ENCODE data around the gene ZFP3.
"Not testable (repeated sequence)": the region's sequence is repeated elsewhere in the genome, so short reads cannot be mapped to it uniquely, and the experiment has no call there.

ZFP3 gene

DNA sequence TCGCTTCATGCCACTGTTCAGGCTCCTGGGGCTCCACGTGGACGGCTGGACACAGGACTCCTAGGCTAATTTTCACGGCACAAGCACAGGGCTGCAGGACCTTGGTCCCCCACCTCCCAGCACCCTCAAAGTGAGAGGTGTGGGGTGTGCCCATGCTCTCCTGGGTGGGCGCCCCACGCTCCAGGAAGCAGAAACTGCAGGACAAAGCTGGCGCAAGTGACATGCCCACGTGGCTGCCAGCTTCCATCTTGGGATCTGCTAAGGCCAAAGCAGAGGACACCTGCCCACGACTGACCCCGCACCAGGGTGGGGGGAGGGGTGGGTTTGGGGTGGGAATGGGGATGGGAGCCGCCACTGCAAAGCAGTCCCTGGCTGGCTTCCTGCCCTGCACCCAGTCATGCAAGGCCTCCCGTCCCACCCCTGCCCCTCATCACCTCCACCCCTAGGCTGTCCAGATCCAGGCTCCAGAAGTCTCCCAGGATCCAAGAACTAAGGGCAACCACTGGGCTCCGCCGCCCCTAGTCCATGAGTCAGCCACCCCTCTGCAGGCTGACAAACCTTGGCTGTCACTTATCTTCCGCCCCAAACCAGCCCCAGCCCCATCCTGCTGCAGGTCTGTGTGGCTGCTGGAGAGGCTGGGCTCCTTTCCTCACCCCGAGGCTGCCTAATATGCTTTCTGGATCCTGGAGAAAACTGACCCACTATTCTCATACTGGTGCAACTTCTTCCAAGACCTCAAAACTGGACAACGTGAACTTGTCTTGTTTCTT, 48.6 kb downstream of the ZFP3 start:
- no peak for DNase-seq

DNA sequence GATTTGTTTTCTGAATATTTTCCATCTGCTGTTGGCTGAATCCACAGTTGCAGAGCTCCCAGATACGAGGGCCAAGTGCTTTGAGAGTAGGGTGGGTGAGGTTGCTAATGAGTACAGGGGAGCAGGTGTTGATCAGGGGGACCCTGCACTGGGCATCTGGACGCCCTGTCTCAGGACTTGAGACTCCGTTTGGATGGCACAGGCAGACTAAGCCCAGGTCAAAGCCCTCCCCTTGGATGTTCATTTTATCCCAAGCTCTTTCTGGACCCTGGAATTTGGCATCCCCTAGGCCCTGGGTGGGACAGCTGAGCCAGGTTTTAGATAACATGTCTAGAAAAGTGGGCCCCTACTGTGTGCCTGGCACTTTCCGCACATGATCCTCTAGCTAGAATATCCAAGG, 49.6 kb downstream of the ZFP3 start:
- no peak for DNase-seq

DNA sequence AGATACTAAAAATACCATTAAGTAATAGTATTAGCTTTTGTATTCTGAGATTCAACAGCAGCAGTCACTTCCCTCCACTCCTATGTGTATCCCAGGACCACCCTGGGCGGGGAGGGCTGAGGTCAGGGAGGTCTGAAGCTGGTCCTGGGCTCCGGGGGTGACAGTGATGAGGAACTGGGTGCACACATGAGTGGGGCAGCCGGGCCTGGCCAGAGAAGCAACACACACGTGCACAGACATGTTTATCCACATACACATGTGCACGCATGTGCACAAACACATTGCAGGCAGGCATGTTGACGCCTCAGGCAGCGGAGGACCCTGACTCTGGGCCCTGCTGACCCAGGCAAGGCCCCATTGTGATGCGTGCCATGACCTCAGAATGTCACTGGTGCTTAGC, 50.1 kb downstream of the ZFP3 start:
- DNase-seq, result not testable (repeated sequence)

DNA sequence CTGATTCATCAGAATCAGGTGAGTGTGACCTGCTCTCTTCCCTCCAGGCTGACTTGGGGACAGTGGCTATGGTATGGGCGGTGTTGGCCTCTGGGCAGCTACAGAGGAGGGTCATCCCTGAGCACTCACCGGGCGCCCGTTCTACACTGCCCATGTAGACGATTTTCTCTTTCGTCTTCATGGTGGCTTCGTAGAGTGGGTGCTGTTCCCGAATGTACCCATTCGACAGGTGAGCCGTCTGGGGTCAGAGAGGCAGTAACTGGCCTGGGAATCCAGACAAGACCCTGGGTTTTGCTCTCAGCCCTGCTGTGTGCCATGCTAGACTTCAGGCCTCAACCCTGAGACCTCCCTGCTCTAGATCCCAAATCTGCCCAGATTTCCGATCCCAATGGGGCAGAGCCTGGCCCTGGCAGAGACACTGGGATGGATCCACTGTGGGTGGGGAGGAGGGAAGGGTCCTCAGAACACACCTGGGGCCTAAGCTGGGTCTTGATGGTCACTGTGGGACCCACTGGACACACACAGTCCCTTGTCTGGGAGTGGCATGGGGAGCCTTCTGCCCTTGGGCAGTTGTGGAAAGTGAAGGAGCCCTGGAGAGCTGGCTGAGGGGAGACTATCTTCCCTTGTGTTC, 50.8 kb downstream of the ZFP3 start:
- DNase-seq, result no peak

DNA sequence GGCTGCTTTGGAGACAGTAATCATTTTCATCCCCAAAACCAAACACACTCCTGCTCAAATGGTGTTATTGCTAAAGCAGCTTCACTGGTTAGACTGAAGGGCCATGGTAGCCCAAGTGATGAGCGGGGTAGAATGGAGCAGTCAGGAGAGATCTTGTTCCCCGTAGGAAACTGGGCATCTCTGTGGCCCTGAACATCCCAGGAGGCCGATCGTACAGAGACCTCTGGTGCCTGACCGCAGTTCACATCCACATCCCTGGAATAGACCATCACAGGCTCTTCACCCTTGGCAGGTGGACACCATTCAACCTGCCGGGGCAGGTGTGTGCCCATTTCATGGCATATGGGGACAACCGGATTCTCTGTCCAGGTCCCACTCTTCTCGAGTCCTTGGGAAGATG, 51.5 kb downstream of the ZFP3 start:
- not testable (repeated sequence) for DNase-seq

DNA sequence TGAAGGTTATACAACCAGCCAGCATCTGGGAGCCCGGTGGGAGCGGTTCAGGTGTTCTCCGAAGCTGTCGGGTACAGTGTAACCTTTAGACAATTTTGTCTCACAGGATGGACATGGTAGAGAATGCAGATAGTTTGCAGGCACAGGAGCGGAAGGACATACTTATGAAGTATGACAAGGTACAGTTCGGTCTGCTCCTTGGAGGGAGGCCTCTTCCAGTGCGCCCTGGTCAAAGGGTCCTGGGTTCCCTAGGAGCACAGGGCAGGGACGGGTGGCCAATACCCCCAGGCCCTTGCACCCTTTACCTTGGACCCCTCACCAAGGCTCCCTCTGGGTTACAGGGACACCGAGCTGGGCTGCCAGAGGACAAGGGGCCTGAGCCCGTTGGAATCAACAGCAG, 52.0 kb downstream of the ZFP3 start:
- DNase-seq, result not testable (repeated sequence)

DNA sequence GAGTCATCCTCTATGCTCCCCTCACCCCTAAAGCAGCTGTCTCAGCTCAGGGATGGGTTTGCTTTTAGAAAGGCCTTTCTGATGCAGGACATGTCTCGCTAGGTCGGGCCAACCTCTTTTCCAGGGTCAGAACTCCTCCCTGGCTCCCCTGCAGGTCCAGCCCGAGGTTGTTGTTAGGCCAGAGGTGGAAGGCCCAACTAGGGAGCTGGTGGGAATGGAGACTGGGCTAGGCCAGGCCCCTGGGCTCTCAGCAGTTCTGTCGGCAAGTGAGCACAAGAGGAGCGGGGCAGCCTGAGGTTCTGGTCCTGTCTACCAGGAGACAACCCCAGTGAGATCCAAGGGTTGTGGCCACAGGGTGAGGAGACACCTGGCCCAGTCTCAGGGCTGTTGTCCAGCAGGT, 52.4 kb downstream of the ZFP3 start:
- DNase-seq, result not testable (repeated sequence)

DNA sequence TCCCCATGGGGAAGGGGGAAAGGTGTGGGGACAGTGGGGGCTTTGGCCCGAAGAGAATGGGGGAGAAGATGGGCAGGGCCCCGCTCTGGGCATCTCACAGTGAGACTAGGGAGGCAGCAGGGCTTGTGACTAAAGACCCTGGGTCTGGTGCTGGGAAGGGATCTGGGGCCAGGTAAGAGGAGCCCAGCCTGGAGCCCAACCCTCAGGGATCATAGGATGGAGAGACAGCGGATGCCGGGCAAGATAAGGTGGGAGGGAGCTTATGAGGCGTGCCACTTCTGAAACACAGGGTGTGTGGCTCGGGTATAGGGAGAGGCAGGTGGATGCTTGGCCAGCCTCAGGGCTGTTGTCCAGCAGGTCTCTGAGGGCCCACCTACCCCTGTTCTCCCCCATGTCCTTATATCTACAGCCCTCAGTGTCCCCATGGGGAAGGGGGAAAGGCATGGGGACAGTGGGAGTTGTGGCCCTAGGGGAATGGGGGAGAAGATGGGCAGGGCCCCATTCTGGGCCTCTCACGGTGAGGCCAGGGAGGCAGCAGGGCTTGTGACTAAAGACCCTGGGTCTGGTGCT, 53.0 kb downstream of the ZFP3 start:
- no peak for DNase-seq

DNA sequence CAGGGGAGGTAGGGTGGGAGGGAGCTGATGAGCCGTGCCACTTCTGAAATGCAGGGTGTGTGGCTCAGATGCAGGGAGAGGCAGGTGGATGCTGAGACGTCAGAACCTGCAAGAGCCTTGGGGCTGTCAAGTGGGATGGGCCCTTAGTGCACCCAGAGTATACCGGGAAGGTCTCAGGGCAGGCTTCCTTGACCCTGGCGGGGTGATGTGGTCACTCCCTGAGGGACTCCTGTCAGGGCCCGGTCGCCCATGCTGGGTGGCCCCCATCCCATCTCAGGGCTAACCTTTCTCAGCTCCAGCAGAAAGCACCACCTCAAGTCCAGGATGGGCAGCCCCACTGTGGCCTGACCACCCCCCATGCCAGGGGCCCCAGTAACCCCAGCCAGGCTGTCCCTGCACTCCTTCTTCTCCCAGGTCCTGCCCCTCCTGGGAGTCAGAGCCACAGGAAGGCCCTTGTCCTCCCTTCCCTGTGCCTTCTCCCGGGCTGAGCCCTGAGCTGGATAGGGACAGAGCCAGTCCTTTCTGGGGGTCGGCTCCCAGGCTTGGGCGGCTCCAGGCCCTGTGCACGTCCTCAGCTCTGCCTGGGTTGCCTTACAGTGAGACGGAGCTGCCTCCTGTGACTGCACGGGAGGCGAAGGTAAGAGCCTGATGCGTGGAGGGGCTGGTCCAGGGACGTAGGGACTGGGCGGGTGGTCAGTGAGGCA, 53.7 kb downstream of the ZFP3 start:
- not testable (repeated sequence) for DNase-seq

DNA sequence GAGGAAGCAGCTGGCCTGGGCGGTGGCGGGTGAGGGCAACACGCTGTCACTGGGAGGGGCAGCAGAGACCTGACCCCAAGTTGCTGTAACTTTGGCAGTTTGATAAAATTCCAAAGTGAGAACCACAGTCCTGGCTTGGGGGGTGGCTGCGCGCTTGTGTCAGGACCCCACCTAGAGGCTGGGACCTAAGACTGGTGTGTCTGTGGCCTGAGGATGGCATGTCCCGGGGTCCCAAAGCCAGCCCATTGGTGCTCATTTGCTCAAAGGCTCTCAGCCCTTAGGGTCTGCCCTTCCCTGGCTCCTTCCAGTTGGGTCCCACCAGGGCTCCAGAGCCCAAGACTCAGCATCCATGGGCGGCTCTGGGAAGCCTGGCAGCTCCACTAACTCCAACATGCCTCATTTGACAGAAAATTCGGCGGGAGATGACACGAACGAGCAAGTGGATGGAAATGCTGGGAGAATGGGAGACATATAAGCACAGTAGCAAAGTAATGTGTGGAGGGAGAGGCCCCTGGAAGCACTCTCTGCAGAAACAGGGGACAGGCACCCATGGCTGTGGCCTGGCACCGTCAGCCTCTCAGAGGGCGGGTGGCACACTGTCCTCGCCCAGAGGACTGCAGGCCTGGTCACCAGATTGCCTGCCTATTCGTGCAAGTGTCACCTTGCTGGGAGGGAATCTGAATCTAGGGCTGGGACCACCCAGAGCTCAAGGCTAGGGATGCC, 54.4 kb downstream of the ZFP3 start:
- DNase-seq, result not testable (repeated sequence)

DNA sequence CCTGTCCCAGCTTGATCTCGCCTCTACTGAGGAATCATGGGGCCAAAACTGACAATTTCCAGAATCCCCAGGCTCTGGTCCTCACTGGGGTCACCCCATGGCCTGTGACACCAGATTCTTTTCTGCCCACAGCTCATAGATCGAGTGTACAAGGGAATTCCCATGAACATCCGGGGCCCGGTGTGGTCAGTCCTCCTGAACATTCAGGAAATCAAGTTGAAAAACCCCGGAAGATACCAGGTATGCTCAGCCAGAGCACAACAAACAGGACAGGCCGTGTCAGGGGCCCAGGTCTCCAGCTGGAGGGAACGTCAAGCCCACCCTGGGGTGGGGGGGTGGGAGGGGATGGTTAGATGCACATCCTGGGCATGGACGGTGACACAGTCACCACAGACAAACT, 55.0 kb downstream of the ZFP3 start:
- no peak for DNase-seq

DNA sequence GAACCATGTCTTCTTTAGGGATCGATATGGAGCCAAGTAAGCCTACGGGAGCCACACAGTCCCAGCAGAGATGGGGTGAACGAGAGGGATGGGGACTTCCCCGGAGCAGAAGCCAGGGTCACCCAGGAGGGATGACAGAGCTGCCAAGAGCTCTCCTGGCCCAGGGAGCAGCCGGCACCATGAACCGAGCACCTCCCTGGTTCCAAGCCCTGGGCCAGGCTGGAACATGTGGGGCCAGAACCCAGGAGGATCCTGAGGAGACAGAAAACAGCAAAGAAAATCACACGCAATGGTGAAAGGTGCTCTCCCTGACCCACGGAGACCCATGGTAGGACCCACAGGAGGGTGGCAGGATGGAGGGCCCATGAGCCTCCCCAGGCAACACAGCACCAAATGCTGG, 55.7 kb downstream of the ZFP3 start:
- not testable (repeated sequence) for DNase-seq

DNA sequence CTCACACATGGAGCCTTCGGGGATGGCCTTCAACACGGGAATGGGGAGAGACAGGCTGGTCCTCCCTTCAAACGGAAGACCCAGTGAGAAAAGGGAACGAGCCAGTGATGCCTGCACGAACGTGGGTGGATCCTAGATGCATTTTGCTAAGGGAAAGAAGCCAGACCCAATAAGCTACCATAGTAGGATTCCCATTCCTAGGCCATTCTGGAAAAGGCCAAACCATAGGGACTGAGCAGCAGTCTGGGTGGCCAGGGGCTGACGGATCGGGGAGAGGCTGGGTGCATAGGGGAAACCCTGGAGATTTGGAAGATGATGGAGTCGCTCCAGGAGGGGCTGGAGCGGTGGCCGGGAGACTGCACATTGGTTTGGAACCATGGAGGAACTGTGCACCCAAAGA, 56.3 kb downstream of the ZFP3 start:
- DNase-seq, result not testable (repeated sequence)

DNA sequence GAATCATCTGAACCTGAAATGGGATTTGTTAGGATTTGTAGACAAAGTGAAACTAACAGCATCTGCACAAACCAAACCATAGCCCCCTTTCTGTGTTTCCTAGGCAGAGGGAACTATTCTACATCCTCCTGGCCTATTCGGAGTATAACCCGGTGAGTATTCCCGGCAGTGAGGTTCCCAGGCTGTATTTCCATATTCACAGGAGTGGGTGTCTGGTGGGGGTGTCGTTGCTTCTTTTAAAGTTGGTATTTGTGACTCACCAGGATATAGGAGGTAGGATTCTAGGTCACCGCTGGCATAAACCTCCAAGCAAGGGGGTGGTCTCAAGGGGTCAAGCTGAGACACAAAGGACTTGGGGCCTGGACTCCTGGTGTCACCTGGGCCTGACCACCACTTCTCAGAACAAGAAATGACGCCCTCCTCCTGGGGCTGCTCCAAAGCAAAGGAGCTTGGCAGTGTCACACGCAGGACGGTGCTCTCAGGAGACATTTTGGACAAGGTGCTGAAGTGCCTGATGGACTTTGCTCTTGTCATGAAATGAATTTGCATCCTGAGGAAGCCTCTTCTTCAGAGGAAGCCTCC, 57.0 kb downstream of the ZFP3 start:
- DNase-seq, result not testable (repeated sequence)

DNA sequence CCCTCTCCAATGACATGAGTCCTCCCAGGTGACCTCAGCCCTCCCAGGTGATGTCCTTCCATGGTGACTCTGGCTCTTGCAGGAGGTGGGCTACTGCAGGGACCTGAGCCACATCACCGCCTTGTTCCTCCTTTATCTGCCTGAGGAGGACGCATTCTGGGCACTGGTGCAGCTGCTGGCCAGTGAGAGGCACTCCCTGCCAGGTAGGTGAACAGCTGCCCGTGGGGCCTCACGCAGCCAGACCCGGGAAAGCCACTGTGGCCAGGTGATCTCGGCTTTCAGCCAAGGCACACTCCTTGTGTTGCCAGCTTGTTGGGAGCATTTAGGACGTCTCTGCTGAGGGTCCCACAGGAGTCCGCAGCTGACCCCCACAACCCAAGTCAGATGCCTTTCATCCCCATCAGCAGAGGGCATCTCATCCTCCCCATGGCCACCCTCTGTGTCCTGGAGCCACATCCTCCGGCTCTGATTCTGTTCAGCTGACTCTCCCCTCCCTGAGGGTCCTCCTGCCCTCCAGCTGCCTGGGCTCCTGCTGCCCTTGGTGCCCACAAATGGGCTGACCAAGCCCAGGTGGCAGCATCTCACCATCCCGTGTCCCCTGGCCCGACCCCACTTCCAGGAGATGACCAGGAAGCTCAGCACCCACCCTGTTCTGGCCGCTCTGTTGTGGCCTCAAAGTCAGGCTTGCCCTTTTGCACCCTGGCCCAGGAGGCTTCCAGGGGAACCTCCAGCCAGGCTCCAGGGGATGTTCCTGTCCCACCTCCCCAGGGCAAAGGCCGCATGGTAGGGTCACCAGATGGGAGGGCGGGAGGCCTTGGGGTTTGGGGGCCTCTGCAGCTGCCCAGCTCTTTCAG, 57.7 kb downstream of the ZFP3 start:
- no peak for DNase-seq

DNA sequence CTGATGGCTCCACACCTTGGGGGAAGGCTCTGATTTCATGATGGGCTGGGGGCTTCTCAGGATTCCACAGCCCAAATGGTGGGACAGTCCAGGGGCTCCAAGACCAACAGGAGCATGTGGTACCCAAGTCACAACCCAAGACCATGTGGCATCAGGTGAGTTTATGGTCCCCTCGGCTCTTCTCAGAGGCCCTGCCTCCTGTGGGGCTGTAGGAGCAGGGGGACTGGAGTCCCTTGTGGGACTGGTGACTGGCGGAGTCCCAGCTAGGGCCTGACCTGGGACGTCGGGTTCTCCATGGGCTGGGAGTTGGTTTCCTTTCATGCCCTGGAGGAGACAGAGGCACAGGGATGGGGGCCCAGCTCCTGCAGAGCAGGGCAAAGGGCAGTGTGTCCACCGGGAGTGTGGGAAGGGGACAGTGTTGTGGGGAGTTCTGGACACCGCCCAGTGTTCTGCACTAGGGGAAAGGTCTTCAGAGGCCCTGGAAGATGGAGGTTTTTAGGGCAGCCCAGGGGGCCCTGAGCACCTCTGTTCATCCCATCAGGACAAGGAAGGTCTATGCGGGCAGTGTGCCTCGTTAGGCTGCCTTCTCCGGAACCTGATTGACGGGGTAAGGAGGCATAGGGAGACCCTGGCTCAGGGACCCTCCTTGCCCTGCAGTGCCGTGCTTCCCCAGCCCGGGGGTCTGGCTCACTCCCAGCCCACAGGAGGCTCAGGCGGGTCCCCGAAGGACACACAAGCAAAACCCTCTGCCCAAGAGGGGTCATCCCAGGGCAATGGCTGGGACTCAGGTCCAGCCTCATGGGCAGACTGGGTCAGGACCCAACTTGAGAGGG, 58.5 kb downstream of the ZFP3 start:
- not testable (repeated sequence) for DNase-seq

DNA sequence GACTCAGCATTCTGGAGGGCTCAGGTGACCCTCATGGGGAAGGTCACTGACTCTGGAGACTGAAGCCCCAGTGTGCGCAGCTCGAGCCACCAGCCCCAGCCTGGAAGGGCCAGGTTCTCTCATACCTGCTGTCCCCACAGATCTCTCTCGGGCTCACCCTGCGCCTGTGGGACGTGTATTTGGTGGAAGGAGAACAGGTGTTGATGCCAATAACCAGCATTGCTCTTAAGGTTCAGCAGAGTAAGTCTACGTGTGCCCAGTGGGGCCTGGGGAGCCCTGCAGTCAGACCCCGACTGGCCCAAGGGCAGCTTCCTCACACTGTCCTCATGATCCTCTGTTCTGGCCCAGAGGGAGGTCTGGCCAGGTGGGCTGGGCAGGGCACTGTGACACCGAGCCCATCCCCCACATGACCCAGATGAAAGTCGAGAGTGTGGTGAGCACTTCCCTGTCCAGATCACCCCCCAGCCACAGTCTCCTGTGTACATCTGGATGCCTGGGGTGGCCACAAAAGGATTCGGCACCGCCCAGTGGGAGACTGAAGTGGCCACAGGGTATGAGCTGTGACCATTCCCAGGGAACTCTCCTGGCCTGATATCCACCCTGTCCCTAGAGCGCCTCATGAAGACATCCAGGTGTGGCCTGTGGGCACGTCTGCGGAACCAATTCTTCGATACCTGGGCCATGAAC, 59.4 kb downstream of the ZFP3 start:
- not testable (repeated sequence) for DNase-seq

DNA sequence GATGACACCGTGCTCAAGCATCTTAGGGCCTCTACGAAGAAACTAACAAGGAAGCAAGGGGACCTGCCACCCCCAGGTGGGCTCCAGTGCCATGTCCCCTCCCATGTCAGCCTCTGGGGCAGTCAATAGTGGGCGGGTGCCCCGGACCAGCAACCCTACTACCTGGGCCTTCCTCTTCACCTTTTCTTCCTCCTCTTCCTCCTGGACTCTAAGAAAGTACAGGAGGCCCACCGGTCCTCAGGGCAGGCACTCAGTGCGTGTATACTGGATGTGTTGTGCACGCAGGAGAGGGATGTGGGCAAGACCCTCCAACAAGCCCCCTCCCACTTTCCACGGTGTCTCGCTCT, 59.9 kb downstream of the ZFP3 start:
- not testable (repeated sequence) for DNase-seq

DNA sequence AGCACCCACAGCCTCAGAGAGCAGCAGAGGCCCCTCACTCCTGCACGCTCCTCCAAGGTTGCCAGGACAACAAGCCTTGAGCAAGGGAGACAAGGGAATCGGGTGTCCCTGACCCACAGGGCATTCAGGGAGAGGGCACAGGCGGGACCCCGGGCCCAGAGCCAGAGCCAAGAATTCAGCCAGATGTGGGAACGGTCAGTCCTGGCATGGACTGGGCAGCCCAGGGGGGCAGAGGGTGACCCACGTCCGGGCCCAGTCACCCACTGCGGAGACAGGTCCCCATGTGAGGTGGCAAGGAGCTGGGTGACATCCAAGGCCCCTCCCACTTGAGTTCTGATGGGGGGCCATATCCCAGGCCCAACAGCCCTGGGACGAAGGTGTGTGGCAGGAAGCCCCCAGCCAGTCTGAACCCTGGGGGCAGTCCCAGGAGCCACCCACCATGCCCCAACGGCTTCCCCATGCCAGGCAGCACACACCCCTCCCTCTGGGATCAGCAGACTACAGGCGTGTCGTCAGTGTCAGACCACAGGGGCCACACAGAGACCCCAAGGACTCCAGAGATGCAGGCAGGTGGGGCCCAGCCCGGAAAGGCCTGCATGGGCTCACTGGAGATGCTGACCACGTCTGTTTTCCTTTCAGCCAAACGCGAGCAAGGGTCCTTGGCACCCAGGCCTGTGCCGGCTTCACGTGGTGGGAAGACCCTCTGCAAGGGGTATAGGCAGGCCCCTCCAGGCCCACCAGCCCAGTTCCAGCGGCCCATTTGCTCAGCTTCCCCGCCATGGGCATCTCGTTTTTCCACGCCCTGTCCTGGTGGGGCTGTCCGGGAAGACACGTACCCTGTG, 60.6 kb downstream of the ZFP3 start:
- DNase-seq, result no peak

Measured in retina (tissue), 1 donor.